Mucosa of stomach (tissue), 1 donor: ENCODE data around the gene CNOT2.

Source experiments
- H3K27me3 ChIP-seq: one replicate; pipeline ENCODE4 v1.7.0; 2013; ENCODE audit warnings: mild to moderate bottlenecking, low read length; ENCODE audit not compliant: control insufficient read depth, insufficient read depth
- H3K36me3 ChIP-seq: one replicate; pipeline ENCODE4 v1.7.0; 2013; ENCODE audit warnings: low read length; ENCODE audit not compliant: control insufficient read depth, insufficient read depth
- H3K4me1 ChIP-seq: one replicate; pipeline ENCODE4 v1.7.0; 2013; ENCODE audit warnings: mild to moderate bottlenecking, low read length; ENCODE audit not compliant: control insufficient read depth, insufficient read depth
- H3K4me3 ChIP-seq: one replicate; pipeline ENCODE4 v1.7.0; 2013; ENCODE audit warnings: low read length
- H3K9ac ChIP-seq: one replicate; pipeline ENCODE4 v1.7.0; 2013; ENCODE audit warnings: mild to moderate bottlenecking, low read length, moderate library complexity
- H3K9me3 ChIP-seq: one replicate; pipeline ENCODE4 v1.7.0; 2013; ENCODE audit warnings: mild to moderate bottlenecking, low read length, moderate library complexity; ENCODE audit not compliant: control insufficient read depth
- donor health status: Pancreatic carcinoma.

CNOT2 gene

DNA sequence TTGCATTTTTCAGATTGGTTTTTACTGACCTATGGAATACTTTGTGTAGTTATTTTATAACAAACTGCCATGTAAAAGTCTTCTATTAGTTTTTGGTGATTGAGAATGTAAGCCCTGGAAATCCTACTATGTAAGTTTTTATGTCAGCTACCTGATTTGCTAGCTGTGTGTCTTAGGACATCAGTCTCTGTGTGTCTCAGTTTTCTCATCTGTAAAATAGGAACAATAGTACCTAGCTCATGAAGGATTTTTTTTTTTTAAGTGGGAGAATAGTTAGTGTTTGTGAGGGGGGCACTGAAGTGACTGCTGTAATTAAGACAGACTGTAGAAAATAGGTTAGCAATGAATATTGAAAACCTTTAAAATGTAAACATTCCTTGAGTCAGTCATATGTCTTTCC is 70.9 kb downstream of the CNOT2 start:
- no peak overlapping the region for H3K4me3 ChIP-seq
- no peak overlapping the region for H3K9ac ChIP-seq
- no peaks in the 10 kb centered on the region for H3K9me3 ChIP-seq
- H3K4me1 ChIP-seq = no peaks in the 10 kb centered on the region
- no peaks in the 10 kb centered on the region for H3K27me3 ChIP-seq
- no peaks in the 10 kb centered on the region for H3K36me3 ChIP-seq

DNA sequence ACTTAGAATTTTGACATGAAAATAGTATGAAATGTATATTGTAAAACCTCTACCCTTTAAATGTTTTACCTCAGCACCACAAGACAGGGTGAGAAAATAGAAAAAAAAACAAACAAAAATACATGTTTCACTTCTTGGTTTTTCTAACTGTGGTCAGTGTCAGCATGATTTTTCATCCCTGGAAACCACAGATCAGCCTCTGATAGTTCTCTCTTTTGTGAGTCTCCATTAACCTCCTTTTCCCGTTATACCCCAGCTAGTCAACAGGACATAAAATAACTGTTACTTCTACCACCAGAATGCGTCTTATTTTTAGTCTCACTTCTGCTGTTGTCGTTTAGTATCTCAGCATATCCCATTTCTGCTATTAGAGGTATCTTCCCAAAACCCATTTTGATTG is 74.5 kb downstream of the CNOT2 start:
- no peaks in the 10 kb centered on the region for H3K27me3 ChIP-seq
- H3K4me1 ChIP-seq = no peaks in the 10 kb centered on the region
- H3K4me3 ChIP-seq = no peak overlapping the region
- H3K36me3 ChIP-seq = peaks cover 11% of the 10 kb centered on the region
- no peak overlapping the region for H3K9ac ChIP-seq
- no peaks in the 10 kb centered on the region for H3K9me3 ChIP-seq

- Histone ChIP-seq H3K27me3 (no peaks in the 10 kb centered on the region), H3K4me3 (no peak overlapping the region), H3K4me1 (no peaks in the 10 kb centered on the region), H3K36me3 (peaks cover 11% of the 10 kb centered on the region), H3K9ac (no peak overlapping the region), H3K9me3 (no peaks in the 10 kb centered on the region)
Observed at GRCh38 chr12:70319605-70320004, 76.4 kb downstream of the CNOT2 start.

- Histone ChIP-seq H3K4me1 (no peaks in the 10 kb centered on the region), H3K4me3 (no peak overlapping the region), H3K36me3 (peaks cover 11% of the 10 kb centered on the region), H3K27me3 (no peaks in the 10 kb centered on the region), H3K9me3 (no peaks in the 10 kb centered on the region), H3K9ac (no peak overlapping the region)
Observed at GRCh38 chr12:70321191-70321590, 78.0 kb downstream of the CNOT2 start.

DNA sequence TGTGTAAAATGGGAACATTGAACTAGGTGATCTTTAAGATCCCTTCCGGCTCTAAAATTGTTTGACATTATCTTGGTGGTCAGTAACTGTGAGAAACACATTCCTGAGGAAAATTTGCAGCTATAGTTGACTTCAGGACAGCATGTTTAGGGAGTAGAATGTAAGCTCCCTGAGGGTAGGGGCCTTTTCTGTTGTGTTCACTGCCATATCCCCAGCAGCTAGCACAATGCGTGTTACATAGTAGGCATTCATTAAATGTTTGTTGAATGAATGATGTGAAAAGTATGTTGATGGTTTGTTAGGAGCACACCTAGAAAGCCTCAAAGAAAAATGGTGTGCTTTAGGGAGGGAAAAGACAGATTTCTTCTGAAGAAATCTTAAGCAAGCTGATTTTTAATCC is 84.3 kb downstream of the CNOT2 start:
- no peaks in the 10 kb centered on the region for H3K27me3 ChIP-seq
- no peaks in the 10 kb centered on the region for H3K9me3 ChIP-seq
- no peak overlapping the region for H3K9ac ChIP-seq
- no peak overlapping the region for H3K4me3 ChIP-seq
- peaks cover under 1% of the 10 kb centered on the region for H3K36me3 ChIP-seq
- no peaks in the 10 kb centered on the region for H3K4me1 ChIP-seq

GRCh38 chr12:70329728-70330127 is 86.5 kb downstream of the CNOT2 start:
- no peaks in the 10 kb centered on the region for H3K36me3 ChIP-seq
- H3K4me1 ChIP-seq = no peaks in the 10 kb centered on the region
- H3K4me3 ChIP-seq = no peak overlapping the region
- H3K27me3 ChIP-seq = no peaks in the 10 kb centered on the region
- no peak overlapping the region for H3K9ac ChIP-seq
- H3K9me3 ChIP-seq = no peaks in the 10 kb centered on the region

DNA sequence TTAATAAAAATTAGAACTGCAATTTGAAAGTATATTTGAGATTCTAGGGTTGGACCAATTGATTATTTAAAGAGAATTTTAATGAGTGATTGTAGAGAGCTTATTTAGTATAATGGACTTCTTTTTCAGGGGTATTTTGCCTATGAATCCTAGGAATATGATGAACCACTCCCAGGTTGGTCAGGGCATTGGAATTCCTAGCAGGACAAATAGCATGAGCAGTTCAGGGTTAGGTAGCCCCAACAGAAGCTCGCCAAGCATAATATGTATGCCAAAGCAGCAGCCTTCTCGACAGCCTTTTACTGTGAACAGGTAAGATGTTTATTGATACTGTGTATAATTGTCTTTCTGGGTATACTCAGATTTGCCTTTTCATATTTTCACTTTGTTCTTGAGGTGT is 86.9 kb downstream of the CNOT2 start:
- Histone ChIP-seq H3K4me1 (no peaks in the 10 kb centered on the region), H3K27me3 (no peaks in the 10 kb centered on the region), H3K4me3 (no peak overlapping the region), H3K36me3 (no peaks in the 10 kb centered on the region), H3K9ac (no peak overlapping the region), H3K9me3 (no peaks in the 10 kb centered on the region)

DNA sequence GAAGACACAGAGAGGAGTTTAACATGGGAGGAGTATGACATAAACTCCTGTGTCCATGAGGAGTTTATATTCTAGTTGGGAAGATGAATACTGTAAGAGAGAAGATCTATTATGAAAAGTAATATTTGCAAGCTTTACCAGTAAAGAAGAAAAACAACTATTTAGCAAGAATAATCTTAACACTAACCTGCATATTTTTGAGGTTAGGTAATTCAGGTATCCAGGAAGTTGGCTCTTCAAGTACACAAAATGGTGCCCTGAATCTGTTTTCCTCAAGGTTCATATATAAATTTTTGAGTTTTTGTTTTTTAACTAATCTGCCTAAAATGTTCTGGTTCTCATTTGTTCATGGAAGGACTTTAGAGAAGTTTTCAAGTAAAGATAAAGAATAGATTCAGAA is 89.0 kb downstream of the CNOT2 start:
- Histone ChIP-seq H3K27me3 (no peaks in the 10 kb centered on the region), H3K4me3 (no peak overlapping the region), H3K36me3 (no peaks in the 10 kb centered on the region), H3K9me3 (no peaks in the 10 kb centered on the region), H3K4me1 (no peaks in the 10 kb centered on the region), H3K9ac (no peak overlapping the region)

GRCh38 chr12:70334742-70335141 is 91.5 kb downstream of the CNOT2 start:
- no peaks in the 10 kb centered on the region for H3K9me3 ChIP-seq
- no peak overlapping the region for H3K9ac ChIP-seq
- no peak overlapping the region for H3K4me3 ChIP-seq
- no peaks in the 10 kb centered on the region for H3K4me1 ChIP-seq
- no peaks in the 10 kb centered on the region for H3K27me3 ChIP-seq
- H3K36me3 ChIP-seq = peaks cover 7% of the 10 kb centered on the region

- Histone ChIP-seq H3K9me3 (no peaks in the 10 kb centered on the region), H3K4me3 (no peak overlapping the region), H3K36me3 (peaks cover 10% of the 10 kb centered on the region), H3K27me3 (no peaks in the 10 kb centered on the region), H3K4me1 (no peaks in the 10 kb centered on the region), H3K9ac (no peak overlapping the region)
Observed at GRCh38 chr12:70338531-70338930, 95.3 kb downstream of the CNOT2 start.

- no peak overlapping the region for H3K4me3 ChIP-seq
- no peak overlapping the region for H3K9ac ChIP-seq
- H3K36me3 ChIP-seq = peaks cover 5% of the 10 kb centered on the region
Observed at GRCh38 chr12:70351076-70351475, 107.8 kb downstream of the CNOT2 start.

GRCh38 chr12:70353780-70354660 is 110.8 kb downstream of the CNOT2 start:
- H3K9ac ChIP-seq = no peak overlapping the region
- H3K27me3 ChIP-seq = no peaks in the 10 kb centered on the region
- H3K9me3 ChIP-seq = no peaks in the 10 kb centered on the region
- H3K36me3 ChIP-seq = no peaks in the 10 kb centered on the region
- no peak overlapping the region for H3K4me3 ChIP-seq
- H3K4me1 ChIP-seq = no peaks in the 10 kb centered on the region

More at GRCh38 chr12:70351076-70351475, 107.8 kb downstream of the CNOT2 start:
- no peaks in the 10 kb centered on the region for H3K4me1 ChIP-seq
- no peaks in the 10 kb centered on the region for H3K27me3 ChIP-seq
- no peaks in the 10 kb centered on the region for H3K9me3 ChIP-seq
